Dermis microvascular lymphatic vessel endothelial cell (primary cell): Measurements from ENCODE around the gene UPK3B. TPM values are rescaled to one million over a fixed set of nuclear protein-coding genes. Genes with fewer than 3 reads are reported as not detected.
"Not testable (repeated sequence)": the region's sequence is repeated elsewhere in the genome, so short reads cannot be mapped to it uniquely, and the experiment has no call there.

Experiments used
- DNase-seq, 2 donors: peaks; one replicate each; pipeline versions ENCODE4 v3.0.0 to v3.0.0-alpha.2; 2010; ENCODE audit warnings: low read depth in 2 of 2
- total RNA-seq: library from RNA; depleted of rRNA; stranded (reverse); fragments of >200 nt; gene quantifications from 2 replicates; pipeline ENCODE4 v1.2.1, GENCODE V29; 2014

Gene UPK3B
- total RNA-seq: 0.13 and 0.38 TPM in 2 replicates

GRCh38 chr7:76509931-76510877 is at the start of gene UPK3B:
Gene UPK3B (plus strand): TSS chr7:76510552. CDS start chr7:76510653, 101 bp downstream.
- DNase-seq: no peak

DNA sequence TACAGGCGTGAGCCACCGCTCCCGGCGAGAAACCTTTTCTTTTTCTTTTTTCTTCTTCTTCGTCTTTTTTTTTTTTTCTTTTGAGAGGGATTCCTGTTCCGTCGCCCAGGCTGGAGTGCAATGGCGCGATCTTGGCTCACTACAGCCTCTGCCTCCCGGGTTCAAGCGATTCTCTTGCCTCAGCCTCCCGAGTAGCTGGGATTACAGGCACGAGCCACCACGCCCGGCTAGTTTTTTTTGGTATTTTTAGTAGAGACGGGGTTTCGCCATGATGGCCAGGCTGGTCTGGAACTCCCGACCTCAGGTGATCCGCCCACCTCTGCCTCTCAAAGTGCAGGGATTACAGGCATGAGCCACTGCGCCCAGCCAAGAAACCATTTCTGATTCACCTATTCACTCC is 49.6 kb upstream of the UPK3B start:
- not testable (repeated sequence) for DNase-seq

GRCh38 chr7:76461464-76462101 is 48.8 kb upstream of the UPK3B start, which contains the start of gene DTX2:
Gene DTX2 (plus strand): TSS chr7:76461709. CDS start chr7:76480510, 18,801 bp downstream.
- DNase-seq: not testable (repeated sequence)

DNA sequence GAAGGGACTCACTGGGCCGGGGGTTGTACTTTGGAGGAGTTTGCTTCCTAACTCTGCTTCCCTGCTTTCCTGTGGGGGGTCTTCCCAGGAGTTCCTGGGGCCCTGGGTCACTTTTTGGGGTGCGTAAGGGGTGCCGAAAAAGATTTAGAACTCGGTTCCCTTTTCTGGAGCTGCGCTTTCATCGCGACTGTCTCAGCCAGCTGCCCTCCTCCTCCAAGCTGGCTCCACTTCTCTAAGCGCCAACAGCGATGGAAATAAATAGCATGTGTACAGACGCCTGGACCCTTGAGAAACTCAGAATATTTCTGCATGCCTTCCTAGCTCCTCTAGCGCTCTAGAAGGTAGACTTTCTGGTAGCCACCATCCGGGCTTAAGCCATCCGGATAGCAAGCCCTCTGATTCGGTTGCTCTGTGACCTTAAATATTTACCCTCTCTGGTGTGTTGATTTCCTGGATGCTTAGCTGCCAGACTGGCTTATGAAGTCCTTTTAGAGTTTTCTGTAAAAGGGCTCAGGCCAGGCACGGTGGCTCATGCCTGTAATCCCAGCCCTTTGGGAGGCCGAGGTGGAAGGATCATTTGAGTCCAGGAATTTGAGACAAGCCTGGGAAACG is 48.0 kb upstream of the UPK3B start:
- not testable (repeated sequence) for DNase-seq

GRCh38 chr7:76464959-76465358 is 45.4 kb upstream of the UPK3B start:
- DNase-seq: not testable (repeated sequence)

- not testable (repeated sequence) for DNase-seq
Observed at GRCh38 chr7:76465950-76466349, 44.4 kb upstream of the UPK3B start.

GRCh38 chr7:76467743-76468404 is 42.5 kb upstream of the UPK3B start:
- not testable (repeated sequence) for DNase-seq

DNA sequence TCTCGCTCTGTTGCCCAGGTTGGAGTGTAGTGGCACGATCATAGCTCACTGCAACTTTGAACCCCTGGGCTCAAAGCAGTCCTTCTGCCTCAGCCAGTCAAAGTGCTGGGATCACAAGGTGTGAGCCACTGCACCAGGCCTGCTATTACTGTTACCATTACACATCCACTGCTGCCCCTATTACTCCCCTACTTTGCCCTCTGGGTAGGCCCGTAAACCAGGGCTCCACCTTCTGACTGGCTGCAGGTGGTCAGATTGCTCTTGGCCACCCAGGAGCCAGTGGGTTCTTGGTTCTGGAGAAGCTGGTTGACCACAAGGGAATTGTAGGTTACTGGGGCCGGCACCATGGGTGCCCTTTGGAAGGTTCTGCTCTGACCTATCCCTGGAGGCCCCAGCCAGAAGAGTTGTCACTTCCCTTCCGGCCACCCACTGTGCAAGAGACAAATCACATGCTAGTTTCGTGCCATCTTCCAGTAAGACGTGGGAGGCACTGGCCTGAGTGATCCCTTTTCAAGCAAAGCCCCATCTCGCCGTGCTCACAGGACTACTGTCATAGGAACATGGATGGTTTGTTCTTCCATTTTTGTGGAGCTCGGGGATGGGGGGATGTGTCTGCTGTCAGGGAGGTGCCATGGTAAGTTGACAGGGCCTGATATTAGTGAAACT is 38.7 kb upstream of the UPK3B start:
- not testable (repeated sequence) for DNase-seq

DNA sequence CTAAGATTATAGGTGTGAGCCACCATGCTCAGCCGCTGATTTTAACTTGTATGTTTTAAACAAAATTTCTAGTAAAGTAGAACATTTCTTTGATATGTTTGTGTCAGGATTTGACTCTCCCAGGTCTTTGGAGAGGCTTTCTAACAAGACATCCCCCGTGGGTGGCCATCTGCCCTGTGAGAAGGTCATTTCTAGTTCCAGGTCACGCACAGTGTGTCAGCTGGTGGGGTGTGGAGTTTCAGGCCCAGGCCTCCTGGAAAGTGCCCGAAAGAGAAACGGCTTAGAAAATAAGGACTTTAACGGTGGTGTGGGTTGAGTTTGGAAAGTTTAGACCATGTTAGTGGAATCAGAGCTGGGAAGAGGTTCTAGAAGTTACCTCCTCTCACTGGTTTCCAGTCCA is 37.3 kb upstream of the UPK3B start:
- DNase-seq: not testable (repeated sequence)

DNA sequence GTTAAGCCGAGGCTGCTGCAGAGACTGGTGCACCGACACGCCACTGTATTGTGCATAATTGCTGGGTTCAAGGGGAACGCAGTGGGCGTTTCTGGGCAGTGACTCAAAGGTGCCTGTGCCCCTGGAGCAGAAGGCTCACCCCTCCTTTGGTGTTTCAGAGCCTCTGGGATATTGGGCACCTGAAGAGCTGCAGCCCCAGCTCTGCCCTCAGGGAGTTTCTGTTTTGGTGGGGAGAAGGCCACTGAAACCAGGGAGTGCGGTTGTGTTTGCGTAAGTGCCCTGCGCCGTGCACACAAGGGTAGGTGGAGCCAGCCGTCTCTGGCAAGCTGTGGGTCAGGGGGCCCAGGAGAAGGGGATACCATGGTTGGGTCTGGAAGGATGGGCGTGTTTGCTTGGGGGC is 34.1 kb upstream of the UPK3B start:
- not testable (repeated sequence) for DNase-seq

DNA sequence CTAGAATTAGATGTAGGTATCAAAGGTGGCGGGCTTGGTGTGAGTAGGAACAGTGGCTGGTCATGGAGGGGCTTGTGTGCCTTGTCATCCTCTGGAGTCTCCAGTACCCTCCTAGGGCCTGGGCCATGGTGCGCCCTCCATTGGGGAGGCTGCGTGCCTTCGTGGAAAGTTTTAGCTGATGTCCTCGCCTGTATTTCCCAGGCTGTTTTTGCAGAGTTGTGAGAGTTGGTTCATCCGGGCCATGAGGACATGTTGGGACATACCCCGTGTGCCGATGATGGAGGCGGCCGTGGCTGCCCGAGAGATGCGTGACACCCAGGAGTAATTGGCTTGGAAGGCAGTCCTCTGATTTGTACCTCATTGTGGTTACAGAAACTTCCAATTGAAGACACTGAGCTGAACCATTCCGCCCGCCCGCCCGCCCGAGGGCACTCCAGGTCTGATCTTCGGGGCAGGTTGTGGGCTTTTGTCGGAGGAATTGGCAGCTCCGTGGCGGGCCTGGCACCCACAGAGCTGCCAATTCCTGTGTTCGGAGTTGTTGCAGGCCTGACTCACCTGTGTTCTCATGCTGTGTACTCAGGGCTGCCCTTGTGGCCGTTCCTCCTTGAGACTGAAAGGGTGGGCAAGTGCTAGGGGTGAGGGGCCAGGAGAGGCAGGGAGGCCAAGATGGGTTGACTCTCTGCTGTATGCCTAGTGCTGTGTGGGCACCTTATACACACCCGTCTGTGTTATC is 33.4 kb upstream of the UPK3B start:
- not testable (repeated sequence) for DNase-seq

DNA sequence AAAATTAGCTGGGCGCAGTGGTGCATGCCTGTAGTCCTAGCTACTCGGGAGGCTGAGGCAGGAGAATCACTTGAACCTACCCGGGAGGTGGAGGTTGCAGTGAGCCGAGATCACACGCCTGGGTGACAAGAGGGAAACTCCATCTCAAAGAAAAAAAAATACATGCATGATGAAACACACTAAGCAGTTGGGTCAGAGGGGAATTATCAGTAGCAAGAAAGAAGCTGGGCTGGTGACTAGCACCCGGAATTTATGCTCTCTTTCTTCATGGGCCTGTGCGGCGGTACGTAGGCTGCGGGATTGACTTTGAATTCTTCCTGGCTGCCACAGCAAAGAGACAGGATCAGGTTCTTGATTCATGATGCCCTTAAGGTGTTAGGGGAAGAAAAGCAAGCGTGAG is 30.7 kb upstream of the UPK3B start:
- not testable (repeated sequence) for DNase-seq

DNA sequence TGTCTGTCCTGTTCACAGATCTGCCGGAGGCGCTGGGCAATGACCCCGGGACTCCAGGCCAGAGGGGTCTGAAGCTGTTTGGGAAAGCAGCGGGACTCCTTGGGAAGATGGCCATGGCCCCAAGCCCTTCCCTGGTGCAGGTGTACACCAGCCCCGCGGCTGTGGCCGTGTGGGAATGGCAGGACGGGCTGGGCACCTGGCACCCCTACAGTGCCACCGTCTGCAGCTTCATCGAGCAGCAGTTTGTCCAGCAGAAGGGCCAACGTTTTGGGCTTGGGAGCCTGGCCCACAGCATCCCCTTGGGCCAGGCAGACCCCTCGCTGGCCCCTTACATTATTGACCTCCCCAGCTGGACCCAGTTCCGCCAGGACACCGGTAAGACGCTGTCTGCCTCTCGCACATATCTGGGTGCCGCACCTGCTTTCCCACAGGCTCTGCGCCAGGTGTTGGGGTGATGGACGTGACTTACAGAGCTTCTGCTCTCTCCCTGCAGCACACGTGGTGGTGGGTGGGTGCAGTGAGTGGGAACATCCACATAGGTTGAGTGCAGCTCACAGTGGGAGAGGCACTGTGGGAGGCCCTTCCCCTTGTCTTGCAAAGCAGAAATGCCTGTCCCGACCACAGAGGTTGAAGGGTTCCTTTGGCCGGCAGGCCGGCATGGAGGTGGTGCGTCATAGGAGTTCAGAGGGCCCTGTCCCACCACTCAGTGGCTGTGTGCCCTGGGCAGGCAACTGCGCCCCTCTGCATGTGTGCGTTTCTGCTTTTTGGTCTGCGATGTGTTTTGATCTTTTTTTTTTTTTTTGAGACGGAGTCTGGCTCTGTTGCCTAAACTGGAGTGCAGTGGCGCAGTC is 29.7 kb upstream of the UPK3B start:
- DNase-seq: not testable (repeated sequence)

DNA sequence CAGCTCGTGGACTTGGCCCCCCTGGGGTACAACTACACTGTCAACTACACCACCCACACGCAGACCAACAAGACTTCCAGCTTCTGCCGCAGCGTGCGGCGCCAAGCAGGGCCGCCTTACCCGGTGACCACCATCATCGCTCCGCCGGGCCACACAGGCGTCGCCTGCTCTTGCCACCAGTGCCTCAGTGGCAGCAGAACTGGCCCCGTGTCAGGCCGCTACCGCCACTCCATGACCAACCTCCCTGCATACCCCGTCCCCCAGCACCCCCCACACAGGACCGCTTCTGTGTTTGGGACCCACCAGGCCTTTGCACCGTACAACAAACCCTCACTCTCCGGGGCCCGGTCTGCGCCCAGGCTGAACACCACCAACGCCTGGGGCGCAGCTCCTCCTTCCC is 27.7 kb upstream of the UPK3B start:
- not testable (repeated sequence) for DNase-seq

GRCh38 chr7:76483081-76483480 is 27.3 kb upstream of the UPK3B start:
- not testable (repeated sequence) for DNase-seq

DNA sequence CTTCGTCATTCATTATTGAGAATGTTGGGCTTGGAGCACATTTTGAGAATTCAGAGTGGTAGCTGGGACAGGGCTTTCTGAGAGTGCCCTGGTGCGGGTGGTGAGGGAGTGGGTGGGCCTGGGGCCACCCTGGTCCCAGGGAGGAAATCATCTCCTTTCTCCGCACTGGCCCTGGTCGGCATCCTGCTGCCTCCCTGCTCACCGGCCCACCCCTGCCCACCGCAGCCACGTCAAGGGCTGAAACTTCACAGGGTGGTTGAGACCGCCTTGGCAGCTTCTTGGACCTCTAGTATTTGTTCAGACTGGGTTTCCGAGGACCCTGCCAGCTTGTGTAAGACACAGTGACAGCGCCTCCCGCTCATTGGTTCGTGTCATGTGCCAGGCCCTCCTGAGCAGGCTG is 25.9 kb upstream of the UPK3B start:
- not testable (repeated sequence) for DNase-seq

- DNase-seq: not testable (repeated sequence)
Observed at GRCh38 chr7:76485822-76486610, 24.3 kb upstream of the UPK3B start.

- not testable (repeated sequence) for DNase-seq
Observed at GRCh38 chr7:76486618-76487017, 23.7 kb upstream of the UPK3B start.
